ENCODE data around the gene SEMA3D. TPM values are rescaled to one million over a fixed set of nuclear protein-coding genes. Genes with fewer than 3 reads are reported as not detected.

Gene SEMA3D
- total RNA-seq, 4 donors from 2014 or later: 1.9 to 4.2 (median 2.6) TPM

DNA sequence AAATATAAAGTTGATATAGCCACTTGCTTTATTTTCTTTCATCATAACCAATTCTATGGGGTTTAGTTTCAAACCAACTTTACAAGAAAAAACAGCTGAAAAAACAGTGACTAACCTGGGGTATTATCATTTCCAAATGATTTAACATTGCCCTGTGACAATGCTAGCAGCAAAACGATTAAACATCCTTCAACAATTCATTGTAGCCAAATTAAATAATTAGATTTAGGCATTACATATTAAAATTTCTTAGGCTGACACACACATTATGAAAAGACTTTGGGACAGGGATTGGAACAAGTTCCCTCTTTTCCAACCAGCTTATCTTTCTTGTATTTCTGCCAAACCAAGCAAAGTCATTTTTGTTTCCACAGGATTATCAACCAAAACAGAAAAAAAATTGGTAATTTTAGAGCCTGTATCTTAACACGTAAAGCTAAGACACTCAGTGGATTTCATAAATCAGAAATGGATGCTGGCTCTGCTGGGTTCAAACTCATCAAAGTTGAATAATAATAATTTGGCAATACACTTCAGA, 84.0 kb downstream of the SEMA3D start:
- TF ChIP-seq, protein P1, sequence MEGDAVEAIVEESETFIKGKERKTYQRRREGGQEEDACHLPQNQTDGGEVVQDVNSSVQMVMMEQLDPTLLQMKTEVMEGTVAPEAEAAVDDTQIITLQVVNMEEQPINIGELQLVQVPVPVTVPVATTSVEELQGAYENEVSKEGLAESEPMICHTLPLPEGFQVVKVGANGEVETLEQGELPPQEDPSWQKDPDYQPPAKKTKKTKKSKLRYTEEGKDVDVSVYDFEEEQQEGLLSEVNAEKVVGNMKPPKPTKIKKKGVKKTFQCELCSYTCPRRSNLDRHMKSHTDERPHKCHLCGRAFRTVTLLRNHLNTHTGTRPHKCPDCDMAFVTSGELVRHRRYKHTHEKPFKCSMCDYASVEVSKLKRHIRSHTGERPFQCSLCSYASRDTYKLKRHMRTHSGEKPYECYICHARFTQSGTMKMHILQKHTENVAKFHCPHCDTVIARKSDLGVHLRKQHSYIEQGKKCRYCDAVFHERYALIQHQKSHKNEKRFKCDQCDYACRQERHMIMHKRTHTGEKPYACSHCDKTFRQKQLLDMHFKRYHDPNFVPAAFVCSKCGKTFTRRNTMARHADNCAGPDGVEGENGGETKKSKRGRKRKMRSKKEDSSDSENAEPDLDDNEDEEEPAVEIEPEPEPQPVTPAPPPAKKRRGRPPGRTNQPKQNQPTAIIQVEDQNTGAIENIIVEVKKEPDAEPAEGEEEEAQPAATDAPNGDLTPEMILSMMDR (IDR thresholded peaks at IDR 0.05; ENCODE audit: low read depth): no peak

DNA sequence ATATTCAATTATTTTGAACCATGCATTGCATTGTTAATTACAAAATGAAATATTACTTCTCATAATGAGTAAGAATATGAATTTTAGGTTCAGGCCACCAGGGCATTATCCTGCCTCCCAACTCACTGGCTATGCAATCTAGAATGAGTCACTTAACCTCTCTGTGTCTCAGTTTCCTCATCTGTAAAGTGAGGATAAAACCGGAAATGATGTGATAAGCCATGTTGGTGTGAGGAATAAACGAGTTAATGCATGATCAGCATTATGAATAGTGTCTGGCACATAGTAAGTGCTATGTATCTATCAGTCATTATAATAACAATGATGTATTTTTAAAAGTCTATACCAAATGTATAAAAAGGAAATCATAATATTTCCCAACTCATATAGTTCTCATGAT, 85.5 kb downstream of the SEMA3D start:
- TF ChIP-seq, protein P1 (IDR thresholded peaks at IDR 0.05; ENCODE audit: low read depth): no peak

DNA sequence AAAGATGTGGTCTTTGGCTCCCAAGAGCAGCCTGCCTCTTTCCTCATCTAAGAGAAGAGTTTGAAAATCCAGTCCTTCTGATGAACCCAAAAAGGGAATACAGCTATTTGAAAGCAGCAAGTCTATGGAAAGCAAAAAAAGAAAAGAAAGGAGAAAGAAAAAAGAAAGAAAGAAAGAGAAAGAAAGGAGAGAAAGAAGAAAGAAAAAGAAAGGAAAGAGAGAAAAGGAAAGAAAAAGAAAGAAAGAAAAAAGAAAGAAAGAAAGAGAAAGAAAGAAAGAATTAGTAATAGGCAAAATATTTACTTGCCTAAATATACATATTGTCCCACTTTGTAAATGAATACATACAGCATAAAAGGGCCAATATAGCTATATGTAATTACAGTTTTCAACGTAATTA, 89.0 kb downstream of the SEMA3D start:
- TF ChIP-seq, protein P1 (IDR thresholded peaks at IDR 0.05; ENCODE audit: low read depth): no peak

DNA sequence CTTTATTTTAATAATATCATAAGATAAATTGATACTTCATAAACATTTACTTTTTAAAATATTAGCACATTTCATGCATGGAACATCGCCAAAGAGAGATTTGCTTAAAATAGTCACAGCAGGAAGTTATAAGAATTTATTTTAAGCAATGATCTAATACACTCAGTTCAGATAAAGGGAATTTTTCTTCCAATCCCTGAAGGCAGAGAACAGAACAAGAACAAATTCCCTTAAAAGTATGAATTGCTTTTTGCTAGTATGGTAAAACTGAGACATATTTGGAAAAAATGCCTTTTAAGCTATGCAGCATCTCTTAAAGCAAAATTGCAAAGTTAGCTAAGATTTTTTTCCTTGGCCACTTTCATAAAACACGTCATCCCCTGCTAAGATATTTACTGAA, 91.0 kb downstream of the SEMA3D start:
- TF ChIP-seq, protein P1 (IDR thresholded peaks at IDR 0.05; ENCODE audit: low read depth): no peak

DNA sequence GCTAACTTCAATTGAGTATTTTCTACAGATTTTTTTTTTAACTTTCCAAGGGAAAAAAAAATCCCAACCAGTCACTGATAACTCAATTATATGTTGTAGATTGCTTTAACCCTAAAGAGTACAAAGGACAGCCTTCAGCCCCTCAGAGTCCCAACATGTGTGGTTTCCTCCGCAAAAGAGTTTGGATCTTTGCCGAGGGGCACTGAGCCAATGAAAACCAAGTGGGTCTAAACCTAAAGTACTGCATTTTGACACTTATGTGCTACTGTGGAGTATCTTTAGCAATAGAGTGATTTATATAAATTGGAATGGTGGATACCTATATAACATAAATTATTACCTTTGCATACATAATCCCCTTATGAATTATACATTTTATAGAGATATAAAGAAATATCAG, 91.5 kb downstream of the SEMA3D start:
- TF ChIP-seq, protein P1 (IDR thresholded peaks at IDR 0.05; ENCODE audit: low read depth): no peak

DNA sequence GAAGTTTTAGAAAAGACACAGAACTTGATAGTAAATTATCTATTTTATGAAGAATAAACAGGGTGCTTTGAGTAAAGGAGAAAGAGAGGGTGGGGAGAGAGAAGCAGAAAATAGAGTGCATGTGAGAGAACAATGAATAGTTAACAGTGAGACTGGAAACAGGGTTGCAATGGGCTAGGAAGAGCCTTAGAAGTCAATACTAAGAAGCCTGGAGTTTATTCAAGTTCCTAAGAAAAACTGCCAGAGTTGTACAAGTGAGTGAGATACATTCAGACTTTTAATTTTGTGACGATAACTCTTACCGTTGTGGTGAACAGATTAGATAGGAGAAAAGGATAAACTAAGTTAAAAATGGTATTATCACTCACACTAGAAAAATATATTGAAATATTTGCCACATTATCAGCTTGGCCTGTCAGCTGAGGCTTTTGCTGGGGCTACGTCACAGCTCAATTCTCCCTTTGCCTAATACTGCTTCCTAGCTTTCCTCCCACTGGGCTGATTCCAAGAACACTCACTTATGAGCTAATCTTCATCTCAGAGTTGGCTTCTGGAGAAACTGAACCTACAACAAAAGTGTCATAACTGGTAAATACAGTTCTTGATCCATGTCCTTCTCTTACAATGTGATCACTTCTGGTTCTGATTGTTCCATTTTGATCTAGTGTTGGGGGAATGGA, 92.7 kb downstream of the SEMA3D start:
- TF ChIP-seq, protein P1 (IDR thresholded peaks at IDR 0.05; ENCODE audit: low read depth): no peak

DNA sequence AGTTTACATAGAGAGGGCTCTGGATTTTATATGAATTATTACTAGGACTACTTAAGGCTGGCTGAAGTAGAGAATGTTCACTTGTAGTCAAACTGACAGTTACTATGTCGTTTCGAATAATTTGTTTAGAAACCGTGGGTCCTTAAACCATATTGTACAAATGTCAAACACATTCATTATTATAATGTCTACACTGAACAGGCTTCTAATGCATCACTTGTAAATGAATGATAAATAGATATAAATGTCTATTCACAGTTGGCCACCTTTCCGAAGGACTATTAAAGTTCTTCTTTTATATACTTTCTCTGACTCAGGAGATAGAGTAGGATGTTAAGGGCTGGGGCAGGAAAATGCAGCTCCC, 95.3 kb downstream of the SEMA3D start:
- TF ChIP-seq, protein P1 (IDR thresholded peaks at IDR 0.05; ENCODE audit: low read depth): no peak
